H1 (cell line): Measurements from ENCODE around the gene RHBDF2. TPM values are rescaled to one million over a fixed set of nuclear protein-coding genes. Genes with fewer than 3 reads are reported as not detected.

Experiments
- GTF2F1 ChIP-seq: IDR thresholded peaks from 2 replicates; pipeline ENCODE4 v1.6.1; 2012; ENCODE audit warnings: low read depth, low read length, improper control_type of control experiment, borderline replicate concordance
- HDAC2 ChIP-seq, 2 experiments: fragments of 300-600 bp in 1 of 2; sonication (generic) in 1 of 2; IDR thresholded peaks; 2 replicates each; pipeline ENCODE4 v1.6.1; 2011 to 2012; ENCODE audit warnings: low read depth in 2 of 2, low read length in 2 of 2, mild to moderate bottlenecking in 2 of 2, moderate library complexity in 2 of 2, borderline replicate concordance in 1 of 2, inconsistent platforms in 1 of 2
- JUND ChIP-seq: IDR thresholded peaks from 2 replicates; pipeline ENCODE4 v1.6.1; 2011; ENCODE audit warnings: mild to moderate bottlenecking, improper control_type of control experiment, low read length
- KDM5A ChIP-seq: fragments of 200-600 bp; IDR thresholded peaks from 2 replicates; pipeline ENCODE4 v1.7.1; 2012; ENCODE audit warnings: mild to moderate bottlenecking, low read length, inconsistent platforms, mixed read lengths
- MAFK ChIP-seq: IDR thresholded peaks from 2 replicates; pipeline ENCODE4 v1.6.1; 2012; ENCODE audit warnings: low read depth, mild to moderate bottlenecking, improper control_type of control experiment, low read length
- RAD21 ChIP-seq, 2 experiments: IDR thresholded peaks in 1 of 2; conservative IDR thresholded peaks in 1 of 2; 2 replicates each; pipeline ENCODE4 v1.6.1; 2011; ENCODE audit warnings: low read depth in 2 of 2, low read length in 2 of 2, improper control_type of control experiment in 1 of 2, inconsistent platforms in 1 of 2, mild to moderate bottlenecking in 1 of 2, moderate library complexity in 1 of 2
- SIX5 ChIP-seq: IDR thresholded peaks from 2 replicates; pipeline ENCODE4 v1.6.1; 2011; ENCODE audit warnings: mild to moderate bottlenecking, low read depth, low read length
- TCF12 ChIP-seq: IDR thresholded peaks from 2 replicates; pipeline ENCODE4 v1.6.1; 2011; ENCODE audit warnings: low read depth, mild to moderate bottlenecking, low read length
- polyA plus RNA-seq, 7 experiments: library from polyadenylated mRNA; depleted of rRNA in 3 of 7; stranded (reverse) in 5 of 7; unstranded in 2 of 7; fragments of >200 nt in 5 of 7; fragments of 200-250 nt in 2 of 7; gene quantifications; 1 replicate in 5 of 7; 2 replicates in 1 of 7; 4 replicates in 1 of 7; pipeline versions ENCODE4 v1.2.1 to v1.2.3, GENCODE V29; 2011 to 2013; ENCODE audit warnings: missing spikeins in 2 of 7, mixed read lengths in 2 of 7
- total RNA-seq: library from RNA; stranded (reverse); fragmentation: NEBNext Ultra II Directional; extraction: Animal tissue kit (Norgen Biotek cat#: 25700); gene quantifications from 2 replicates; pipeline ENCODE4 v1.2.1, GENCODE V29; 2021
- TF ChIP-seq, protein P1 (sequence below): fragments of 300-600 bp; sonication (generic); IDR thresholded peaks from 2 replicates; pipeline ENCODE4 v1.7.1; 2012; ENCODE audit warnings: low read length, moderate library complexity, mild to moderate bottlenecking, inconsistent platforms; ENCODE audit not compliant: insufficient replicate concordance

Gene RHBDF2
- total and polyA plus RNA-seq, 2 of the 8 experiments (the other 6 are each of a cell fraction or from before 2014, with no cell fraction given) = 21.2 to 25.9 TPM

GRCh38 chr17:76523084-76524037 is 22.1 kb upstream of the RHBDF2 start (continued):
- TF ChIP-seq, protein P1, sequence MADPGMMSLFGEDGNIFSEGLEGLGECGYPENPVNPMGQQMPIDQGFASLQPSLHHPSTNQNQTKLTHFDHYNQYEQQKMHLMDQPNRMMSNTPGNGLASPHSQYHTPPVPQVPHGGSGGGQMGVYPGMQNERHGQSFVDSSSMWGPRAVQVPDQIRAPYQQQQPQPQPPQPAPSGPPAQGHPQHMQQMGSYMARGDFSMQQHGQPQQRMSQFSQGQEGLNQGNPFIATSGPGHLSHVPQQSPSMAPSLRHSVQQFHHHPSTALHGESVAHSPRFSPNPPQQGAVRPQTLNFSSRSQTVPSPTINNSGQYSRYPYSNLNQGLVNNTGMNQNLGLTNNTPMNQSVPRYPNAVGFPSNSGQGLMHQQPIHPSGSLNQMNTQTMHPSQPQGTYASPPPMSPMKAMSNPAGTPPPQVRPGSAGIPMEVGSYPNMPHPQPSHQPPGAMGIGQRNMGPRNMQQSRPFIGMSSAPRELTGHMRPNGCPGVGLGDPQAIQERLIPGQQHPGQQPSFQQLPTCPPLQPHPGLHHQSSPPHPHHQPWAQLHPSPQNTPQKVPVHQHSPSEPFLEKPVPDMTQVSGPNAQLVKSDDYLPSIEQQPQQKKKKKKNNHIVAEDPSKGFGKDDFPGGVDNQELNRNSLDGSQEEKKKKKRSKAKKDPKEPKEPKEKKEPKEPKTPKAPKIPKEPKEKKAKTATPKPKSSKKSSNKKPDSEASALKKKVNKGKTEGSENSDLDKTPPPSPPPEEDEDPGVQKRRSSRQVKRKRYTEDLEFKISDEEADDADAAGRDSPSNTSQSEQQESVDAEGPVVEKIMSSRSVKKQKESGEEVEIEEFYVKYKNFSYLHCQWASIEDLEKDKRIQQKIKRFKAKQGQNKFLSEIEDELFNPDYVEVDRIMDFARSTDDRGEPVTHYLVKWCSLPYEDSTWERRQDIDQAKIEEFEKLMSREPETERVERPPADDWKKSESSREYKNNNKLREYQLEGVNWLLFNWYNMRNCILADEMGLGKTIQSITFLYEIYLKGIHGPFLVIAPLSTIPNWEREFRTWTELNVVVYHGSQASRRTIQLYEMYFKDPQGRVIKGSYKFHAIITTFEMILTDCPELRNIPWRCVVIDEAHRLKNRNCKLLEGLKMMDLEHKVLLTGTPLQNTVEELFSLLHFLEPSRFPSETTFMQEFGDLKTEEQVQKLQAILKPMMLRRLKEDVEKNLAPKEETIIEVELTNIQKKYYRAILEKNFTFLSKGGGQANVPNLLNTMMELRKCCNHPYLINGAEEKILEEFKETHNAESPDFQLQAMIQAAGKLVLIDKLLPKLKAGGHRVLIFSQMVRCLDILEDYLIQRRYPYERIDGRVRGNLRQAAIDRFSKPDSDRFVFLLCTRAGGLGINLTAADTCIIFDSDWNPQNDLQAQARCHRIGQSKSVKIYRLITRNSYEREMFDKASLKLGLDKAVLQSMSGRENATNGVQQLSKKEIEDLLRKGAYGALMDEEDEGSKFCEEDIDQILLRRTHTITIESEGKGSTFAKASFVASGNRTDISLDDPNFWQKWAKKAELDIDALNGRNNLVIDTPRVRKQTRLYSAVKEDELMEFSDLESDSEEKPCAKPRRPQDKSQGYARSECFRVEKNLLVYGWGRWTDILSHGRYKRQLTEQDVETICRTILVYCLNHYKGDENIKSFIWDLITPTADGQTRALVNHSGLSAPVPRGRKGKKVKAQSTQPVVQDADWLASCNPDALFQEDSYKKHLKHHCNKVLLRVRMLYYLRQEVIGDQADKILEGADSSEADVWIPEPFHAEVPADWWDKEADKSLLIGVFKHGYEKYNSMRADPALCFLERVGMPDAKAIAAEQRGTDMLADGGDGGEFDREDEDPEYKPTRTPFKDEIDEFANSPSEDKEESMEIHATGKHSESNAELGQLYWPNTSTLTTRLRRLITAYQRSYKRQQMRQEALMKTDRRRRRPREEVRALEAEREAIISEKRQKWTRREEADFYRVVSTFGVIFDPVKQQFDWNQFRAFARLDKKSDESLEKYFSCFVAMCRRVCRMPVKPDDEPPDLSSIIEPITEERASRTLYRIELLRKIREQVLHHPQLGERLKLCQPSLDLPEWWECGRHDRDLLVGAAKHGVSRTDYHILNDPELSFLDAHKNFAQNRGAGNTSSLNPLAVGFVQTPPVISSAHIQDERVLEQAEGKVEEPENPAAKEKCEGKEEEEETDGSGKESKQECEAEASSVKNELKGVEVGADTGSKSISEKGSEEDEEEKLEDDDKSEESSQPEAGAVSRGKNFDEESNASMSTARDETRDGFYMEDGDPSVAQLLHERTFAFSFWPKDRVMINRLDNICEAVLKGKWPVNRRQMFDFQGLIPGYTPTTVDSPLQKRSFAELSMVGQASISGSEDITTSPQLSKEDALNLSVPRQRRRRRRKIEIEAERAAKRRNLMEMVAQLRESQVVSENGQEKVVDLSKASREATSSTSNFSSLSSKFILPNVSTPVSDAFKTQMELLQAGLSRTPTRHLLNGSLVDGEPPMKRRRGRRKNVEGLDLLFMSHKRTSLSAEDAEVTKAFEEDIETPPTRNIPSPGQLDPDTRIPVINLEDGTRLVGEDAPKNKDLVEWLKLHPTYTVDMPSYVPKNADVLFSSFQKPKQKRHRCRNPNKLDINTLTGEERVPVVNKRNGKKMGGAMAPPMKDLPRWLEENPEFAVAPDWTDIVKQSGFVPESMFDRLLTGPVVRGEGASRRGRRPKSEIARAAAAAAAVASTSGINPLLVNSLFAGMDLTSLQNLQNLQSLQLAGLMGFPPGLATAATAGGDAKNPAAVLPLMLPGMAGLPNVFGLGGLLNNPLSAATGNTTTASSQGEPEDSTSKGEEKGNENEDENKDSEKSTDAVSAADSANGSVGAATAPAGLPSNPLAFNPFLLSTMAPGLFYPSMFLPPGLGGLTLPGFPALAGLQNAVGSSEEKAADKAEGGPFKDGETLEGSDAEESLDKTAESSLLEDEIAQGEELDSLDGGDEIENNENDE = no peak
- TF ChIP-seq HDAC2 (IDR thresholded peaks at IDR 0.05; ENCODE audit: borderline replicate concordance in 1 of 2, low read depth in 2 of 2, low read length in 2 of 2) = no peak
- TF ChIP-seq RAD21 (IDR thresholded peaks at IDR 0.05 in 1 of 2, conservative IDR thresholded peaks at IDR 0.05 in 1 of 2; ENCODE audit: low read depth in 2 of 2, low read length in 2 of 2) = peak; percentile 91 to 92
- TF ChIP-seq JUND = 0 out of 2 replicates have a peak, but pooled peaks have one; percentile 35
- no peak for TF ChIP-seq KDM5A
- no peak for TF ChIP-seq GTF2F1
- TF ChIP-seq TCF12 = peak; percentile 75; the same call in 1 of the 2 replicates
- no peak for TF ChIP-seq MAFK
- no peak for TF ChIP-seq SIX5
